ENCODE data around the gene NAV2.

Gene NAV2

DNA sequence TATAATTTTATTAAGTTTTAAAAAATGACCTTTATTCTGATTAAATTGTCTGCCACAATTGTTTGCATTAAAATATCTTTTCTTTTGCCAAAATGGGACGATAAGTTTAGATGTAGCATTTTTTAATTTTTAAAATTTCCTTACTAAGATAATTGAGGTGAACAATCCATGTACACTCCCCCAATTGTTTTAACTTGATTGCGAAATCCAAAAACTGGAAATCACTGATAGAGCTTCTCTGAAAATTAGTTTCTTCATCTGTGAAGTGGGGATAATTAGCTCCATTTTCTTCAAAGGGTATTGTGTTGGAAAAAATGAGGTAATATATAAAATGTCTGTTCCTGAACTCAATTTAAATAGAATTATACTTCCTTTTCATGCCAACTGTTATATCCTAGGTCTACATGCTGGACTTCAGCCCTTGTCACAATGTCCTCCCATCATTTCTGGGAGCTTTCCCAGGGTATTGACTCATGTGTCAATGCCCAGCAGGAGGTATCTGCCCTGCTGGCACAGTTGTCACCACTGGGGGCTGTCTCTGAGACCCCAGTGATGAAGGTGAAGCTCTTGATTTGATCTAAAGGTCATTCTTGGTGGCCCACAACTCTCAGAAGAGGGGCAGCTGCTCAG is 28.7 kb upstream of the NAV2 start:
- H3K27ac ChIP-seq, result no peak overlapping the region
- no peak for TF ChIP-seq CTCF (IDR thresholded peaks at IDR 0.05; ENCODE audit: low read depth, low read length, missing control alignments)
- H3K27me3 ChIP-seq (replicated peaks), result no peaks in the 10 kb centered on the region
- no peaks in the 10 kb centered on the region for H3K36me3 ChIP-seq (replicated peaks)
- DNase-seq, result no peak
- H3K4me3 ChIP-seq (ENCODE audit: low read depth, low read length), result no peak overlapping the region
- in situ Hi-C loops (cut with HindIII; ENCODE audit: low pct_ligation_motif_present, low sequenced_read_pairs), result no loop called here

DNA sequence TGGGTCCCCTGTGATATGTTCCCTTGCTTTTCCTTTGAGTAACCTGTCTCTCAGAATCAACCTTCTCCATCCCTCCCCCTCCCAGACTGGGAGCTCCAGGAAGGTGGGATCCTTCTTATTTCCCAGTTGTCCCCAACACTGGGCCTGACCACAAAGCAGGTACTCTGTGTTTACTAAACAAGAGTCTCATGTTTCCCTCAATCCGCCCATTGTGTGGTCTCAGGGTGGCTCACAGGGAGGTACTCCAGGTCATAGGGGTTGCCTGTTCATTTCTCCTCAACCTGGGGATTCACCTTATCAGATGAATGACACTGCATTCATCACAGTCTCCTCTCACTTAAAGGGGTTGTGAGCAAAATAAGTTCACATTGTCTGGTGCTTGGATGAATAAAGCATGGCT is 26.4 kb upstream of the NAV2 start:
- H3K27ac ChIP-seq, result no peak overlapping the region
- in situ Hi-C loops (cut with HindIII; ENCODE audit: low pct_ligation_motif_present, low sequenced_read_pairs), result no loop called here
- DNase-seq, result no peak
- TF ChIP-seq CTCF (IDR thresholded peaks at IDR 0.05; ENCODE audit: low read depth, low read length, missing control alignments), result no peak
- H3K4me3 ChIP-seq (ENCODE audit: low read depth, low read length), result no peak overlapping the region
- H3K36me3 ChIP-seq (replicated peaks), result no peaks in the 10 kb centered on the region
- no peaks in the 10 kb centered on the region for H3K27me3 ChIP-seq (replicated peaks)

GRCh38 chr11:19687392-19687791 is 25.2 kb upstream of the NAV2 start:
- no peak overlapping the region for H3K4me3 ChIP-seq (ENCODE audit: low read depth, low read length)
- DNase-seq, result no peak
- no peaks in the 10 kb centered on the region for H3K36me3 ChIP-seq (replicated peaks)
- no peaks in the 10 kb centered on the region for H3K27me3 ChIP-seq (replicated peaks)
- H3K27ac ChIP-seq, result no peak overlapping the region
- in situ Hi-C loops (cut with HindIII; ENCODE audit: low pct_ligation_motif_present, low sequenced_read_pairs), result no loop called here
- no peak for TF ChIP-seq CTCF (IDR thresholded peaks at IDR 0.05; ENCODE audit: low read depth, low read length, missing control alignments)

DNA sequence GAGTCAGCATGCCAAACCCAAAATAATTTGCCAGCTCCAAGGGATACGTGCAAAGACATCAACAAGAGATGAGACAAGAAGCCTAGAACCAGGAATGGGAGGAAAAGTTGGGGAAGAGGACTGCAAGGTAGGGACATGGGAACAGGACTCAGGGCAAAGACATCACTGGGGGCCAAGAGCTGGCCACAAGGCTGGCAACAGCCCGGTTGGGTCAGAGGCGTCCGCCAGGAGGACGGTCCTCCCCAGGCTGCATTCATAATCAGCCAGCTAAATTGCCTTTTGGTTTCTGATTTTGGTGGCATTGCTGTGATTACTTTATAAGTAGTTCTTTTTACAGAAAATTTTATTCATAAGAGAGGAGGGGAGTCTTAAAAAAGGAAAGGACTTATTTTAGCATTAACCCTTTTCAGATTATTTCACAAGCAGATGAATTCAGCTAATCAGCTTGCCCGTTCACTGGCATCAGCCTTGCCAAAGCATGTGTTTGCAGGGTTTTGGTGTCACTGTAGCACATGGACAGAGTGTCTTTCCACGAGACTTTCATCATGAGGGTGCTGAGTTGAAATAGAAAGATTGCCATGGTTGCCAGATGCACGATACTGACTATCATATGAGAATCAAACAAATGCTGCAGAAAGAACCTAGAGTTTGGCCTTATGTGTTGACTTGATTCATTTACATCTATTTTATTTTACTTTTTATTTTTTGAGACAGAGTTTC is 23.2 kb upstream of the NAV2 start:
- Histone ChIP-seq H3K27me3 (replicated peaks) (no peaks in the 10 kb centered on the region), H3K27ac (no peak overlapping the region), H3K36me3 (replicated peaks) (no peaks in the 10 kb centered on the region), H3K4me3 (ENCODE audit: low read depth, low read length) (no peak overlapping the region)
- no peak for TF ChIP-seq CTCF (IDR thresholded peaks at IDR 0.05; ENCODE audit: low read depth, low read length, missing control alignments)
- DNase-seq, result no peak
- in situ Hi-C loops (cut with HindIII; ENCODE audit: low pct_ligation_motif_present, low sequenced_read_pairs), result no loop called here

GRCh38 chr11:19690885-19691284 is 21.8 kb upstream of the NAV2 start:
- no peak for DNase-seq

More at GRCh38 chr11:19690885-19691284, 21.8 kb upstream of the NAV2 start:
- in situ Hi-C loops (cut with HindIII; ENCODE audit: low pct_ligation_motif_present, low sequenced_read_pairs), result no loop called here
- Histone ChIP-seq H3K4me3 (ENCODE audit: low read depth, low read length) (no peak overlapping the region), H3K36me3 (replicated peaks) (no peaks in the 10 kb centered on the region), H3K27me3 (replicated peaks) (no peaks in the 10 kb centered on the region), H3K27ac (no peak overlapping the region)
- TF ChIP-seq CTCF (IDR thresholded peaks at IDR 0.05; ENCODE audit: low read depth, low read length, missing control alignments), result no peak
